Measurements from ENCODE around the gene DNMBP. TPM values are rescaled to one million over a fixed set of nuclear protein-coding genes. Genes with fewer than 3 reads are reported as not detected.
A peak's percentile ranks its signal among the peaks of the same experiment; 100 is the strongest.
"Not testable (repeated sequence)": the region's sequence is repeated elsewhere in the genome, so short reads cannot be mapped to it uniquely, and the experiment has no call there.

The DNMBP gene
- total and polyA plus RNA-seq, 11 donors, result 3.9 to 11.5 (median 6.6) TPM

DNA sequence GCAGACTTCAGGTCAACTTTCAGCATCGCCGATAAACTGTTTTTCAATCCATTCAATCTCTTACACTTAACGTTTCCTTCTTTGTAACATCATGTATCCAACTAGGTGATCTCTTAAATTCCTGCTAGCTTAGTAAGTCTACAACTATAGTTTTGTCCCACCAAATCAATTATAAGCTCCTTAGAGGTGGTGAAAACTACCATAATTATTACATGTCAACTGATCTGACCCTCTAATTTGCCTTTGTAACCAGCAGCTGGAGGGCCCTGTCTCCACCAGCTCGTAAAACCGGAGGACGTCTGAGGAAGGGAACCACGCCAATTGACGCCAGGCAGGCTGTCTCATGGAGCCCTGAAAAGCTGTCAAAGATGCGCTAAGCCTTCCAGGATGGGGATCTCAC lies 113.9 kb downstream of the DNMBP start:
- Histone ChIP-seq H3K4me3 (no peak overlapping the region), H3K9me3 (no peaks in the 10 kb centered on the region), H3K27me3 (no peaks in the 10 kb centered on the region), H3K36me3 (peaks cover 0 to 83% (median 70%) of the 10 kb centered on the region in 9 donors), H3K4me1 (no peaks in the 10 kb centered on the region), H3K27ac (no peak overlapping the region)
- DNase-seq, result no peak
- 92 to 93% (median 92%) methylated on average over 9 of the region's 9 CpGs for WGBS, 4 donors
- ATAC-seq, result no peak
- intact Hi-C loops (cut with DNase I), result no loop called here
- TF ChIP-seq CTCF (IDR thresholded peaks at IDR 0.05) (no peak), POLR2A (IDR thresholded peaks at IDR 0.05) (no peak)

GRCh38 chr10:99895066-99895465 lies 114.7 kb downstream of the DNMBP start:
- 91 to 98% (median 94%) methylated on average over 9 of the region's 9 CpGs for WGBS, 4 donors
- DNase-seq, result not testable (repeated sequence)

GRCh38 chr10:99894613-99895012 lies 115.1 kb downstream of the DNMBP start:
- Histone ChIP-seq H3K27me3 (no peaks in the 10 kb centered on the region), H3K4me1 (no peaks in the 10 kb centered on the region), H3K27ac (no peak overlapping the region), H3K36me3 (peaks cover 0 to 83% (median 71%) of the 10 kb centered on the region in 9 donors), H3K9me3 (no peaks in the 10 kb centered on the region), H3K4me3 (no peak overlapping the region)
- no peak for DNase-seq
- 92 to 95% (median 92%) methylated on average over 4 of the region's 4 CpGs for WGBS, 4 donors
- no peak for ATAC-seq
- TF ChIP-seq CTCF (IDR thresholded peaks at IDR 0.05) (no peak), POLR2A (IDR thresholded peaks at IDR 0.05) (no peak)
- intact Hi-C loops (cut with DNase I), result no loop called here

More at GRCh38 chr10:99895066-99895465, 114.7 kb downstream of the DNMBP start:
- ATAC-seq; intact Hi-C loops (cut with DNase I); H3K4me1 ChIP-seq; H3K27ac ChIP-seq; H3K9me3 ChIP-seq; H3K27me3 ChIP-seq; H3K4me3 ChIP-seq: not testable (repeated sequence)
- peaks cover 0 to 83% (median 75%) of the 10 kb centered on the region in 9 donors for H3K36me3 ChIP-seq

GRCh38 chr10:99888622-99889021 lies 121.1 kb downstream of the DNMBP start:
- Histone ChIP-seq H3K36me3 (peaks cover 3 to 81% (median 65%) of the 10 kb centered on the region in 9 donors), H3K9me3 (no peaks in the 10 kb centered on the region), H3K4me3 (no peak overlapping the region), H3K27me3 (no peaks in the 10 kb centered on the region), H3K4me1 (no peaks in the 10 kb centered on the region), H3K27ac (no peak overlapping the region)
- ATAC-seq (peak in 1 of 4 donors; percentile 22), DNase-seq (no peak)
- intact Hi-C loops (cut with DNase I), result no loop called here
- 73 to 85% (median 82%) methylated on average over 4 of the region's 4 CpGs for WGBS, 4 donors
- TF ChIP-seq POLR2A (IDR thresholded peaks at IDR 0.05) (no peak), CTCF (IDR thresholded peaks at IDR 0.05) (no peak)

- Histone ChIP-seq H3K36me3 (peaks cover 3 to 100% (median 96%) of the 10 kb centered on the region in 9 donors), H3K27me3 (no peaks in the 10 kb centered on the region), H3K4me1 (peaks cover 0 to 4% (median 0%) of the 10 kb centered on the region in 12 donors), H3K9me3 (no peaks in the 10 kb centered on the region), H3K4me3 (no peak overlapping the region), H3K27ac (no peak overlapping the region)
- DNase-seq (no peak), ATAC-seq (no peak)
- 20 to 28% (median 25%) methylated on average over 2 of the region's 2 CpGs for WGBS, 4 donors
- TF ChIP-seq POLR2A (IDR thresholded peaks at IDR 0.05) (no peak), CTCF (IDR thresholded peaks at IDR 0.05) (no peak)
- intact Hi-C loops (cut with DNase I), result no loop called here
These were observed 126.2 kb downstream of the DNMBP start for GRCh38 chr10:99883523-99883922.
